NCI-H2227 (cell line): ENCODE measurements around the gene ATE1.

Experiments used
- DNase-seq: peaks from one replicate; lab custom pipeline; 2025; ENCODE audit not compliant: unreplicated experiment; lab: John Stamatoyannopoulos, UW

The ATE1 gene

GRCh38 chr10:121747163-121747775 lies 180.6 kb downstream of the ATE1 start:
- DNase-seq: no peak

- DNase-seq: no peak
Observed at GRCh38 chr10:121741248-121741792, 186.5 kb downstream of the ATE1 start.

GRCh38 chr10:121740069-121740468 lies 187.8 kb downstream of the ATE1 start:
- no peak for DNase-seq

GRCh38 chr10:121739114-121739513 lies 188.7 kb downstream of the ATE1 start:
- DNase-seq: no peak

GRCh38 chr10:121736315-121737130 lies 191.3 kb downstream of the ATE1 start:
- DNase-seq: no peak

- DNase-seq: peak; percentile 22
Observed at GRCh38 chr10:121735263-121735662, 192.6 kb downstream of the ATE1 start.

GRCh38 chr10:121734589-121735045 lies 193.2 kb downstream of the ATE1 start:
- peak; percentile 32 for DNase-seq

- no peak for DNase-seq
Observed at GRCh38 chr10:121732656-121733445, 195.0 kb downstream of the ATE1 start.

GRCh38 chr10:121732172-121732571 lies 195.7 kb downstream of the ATE1 start:
- DNase-seq: no peak

- DNase-seq: no peak
Observed at GRCh38 chr10:121724282-121724681, 203.5 kb downstream of the ATE1 start.

GRCh38 chr10:121722665-121723064 lies 205.2 kb downstream of the ATE1 start:
- no peak for DNase-seq

GRCh38 chr10:121721257-121721656 lies 206.6 kb downstream of the ATE1 start:
- no peak for DNase-seq

- no peak for DNase-seq
Observed at GRCh38 chr10:121715969-121716368, 211.9 kb downstream of the ATE1 start.

- DNase-seq: no peak
Observed at GRCh38 chr10:121715076-121715475, 212.8 kb downstream of the ATE1 start.

- DNase-seq: no peak
Observed at GRCh38 chr10:121713486-121713885, 214.3 kb downstream of the ATE1 start.

- DNase-seq: no peak
Observed at GRCh38 chr10:121710971-121711370, 216.9 kb downstream of the ATE1 start.

- no peak for DNase-seq
Observed at GRCh38 chr10:121710207-121710606, 217.6 kb downstream of the ATE1 start.

GRCh38 chr10:121709675-121710073 lies 218.2 kb downstream of the ATE1 start:
- no peak for DNase-seq

GRCh38 chr10:121708728-121709674 lies 218.8 kb downstream of the ATE1 start:
- DNase-seq: no peak
